ENCODE measurements around the gene VAV3.
"Not testable (repeated sequence)": the region's sequence is repeated elsewhere in the genome, so short reads cannot be mapped to it uniquely, and the experiment has no call there.

Gene VAV3, protein sequence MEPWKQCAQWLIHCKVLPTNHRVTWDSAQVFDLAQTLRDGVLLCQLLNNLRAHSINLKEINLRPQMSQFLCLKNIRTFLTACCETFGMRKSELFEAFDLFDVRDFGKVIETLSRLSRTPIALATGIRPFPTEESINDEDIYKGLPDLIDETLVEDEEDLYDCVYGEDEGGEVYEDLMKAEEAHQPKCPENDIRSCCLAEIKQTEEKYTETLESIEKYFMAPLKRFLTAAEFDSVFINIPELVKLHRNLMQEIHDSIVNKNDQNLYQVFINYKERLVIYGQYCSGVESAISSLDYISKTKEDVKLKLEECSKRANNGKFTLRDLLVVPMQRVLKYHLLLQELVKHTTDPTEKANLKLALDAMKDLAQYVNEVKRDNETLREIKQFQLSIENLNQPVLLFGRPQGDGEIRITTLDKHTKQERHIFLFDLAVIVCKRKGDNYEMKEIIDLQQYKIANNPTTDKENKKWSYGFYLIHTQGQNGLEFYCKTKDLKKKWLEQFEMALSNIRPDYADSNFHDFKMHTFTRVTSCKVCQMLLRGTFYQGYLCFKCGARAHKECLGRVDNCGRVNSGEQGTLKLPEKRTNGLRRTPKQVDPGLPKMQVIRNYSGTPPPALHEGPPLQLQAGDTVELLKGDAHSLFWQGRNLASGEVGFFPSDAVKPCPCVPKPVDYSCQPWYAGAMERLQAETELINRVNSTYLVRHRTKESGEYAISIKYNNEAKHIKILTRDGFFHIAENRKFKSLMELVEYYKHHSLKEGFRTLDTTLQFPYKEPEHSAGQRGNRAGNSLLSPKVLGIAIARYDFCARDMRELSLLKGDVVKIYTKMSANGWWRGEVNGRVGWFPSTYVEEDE

DNA sequence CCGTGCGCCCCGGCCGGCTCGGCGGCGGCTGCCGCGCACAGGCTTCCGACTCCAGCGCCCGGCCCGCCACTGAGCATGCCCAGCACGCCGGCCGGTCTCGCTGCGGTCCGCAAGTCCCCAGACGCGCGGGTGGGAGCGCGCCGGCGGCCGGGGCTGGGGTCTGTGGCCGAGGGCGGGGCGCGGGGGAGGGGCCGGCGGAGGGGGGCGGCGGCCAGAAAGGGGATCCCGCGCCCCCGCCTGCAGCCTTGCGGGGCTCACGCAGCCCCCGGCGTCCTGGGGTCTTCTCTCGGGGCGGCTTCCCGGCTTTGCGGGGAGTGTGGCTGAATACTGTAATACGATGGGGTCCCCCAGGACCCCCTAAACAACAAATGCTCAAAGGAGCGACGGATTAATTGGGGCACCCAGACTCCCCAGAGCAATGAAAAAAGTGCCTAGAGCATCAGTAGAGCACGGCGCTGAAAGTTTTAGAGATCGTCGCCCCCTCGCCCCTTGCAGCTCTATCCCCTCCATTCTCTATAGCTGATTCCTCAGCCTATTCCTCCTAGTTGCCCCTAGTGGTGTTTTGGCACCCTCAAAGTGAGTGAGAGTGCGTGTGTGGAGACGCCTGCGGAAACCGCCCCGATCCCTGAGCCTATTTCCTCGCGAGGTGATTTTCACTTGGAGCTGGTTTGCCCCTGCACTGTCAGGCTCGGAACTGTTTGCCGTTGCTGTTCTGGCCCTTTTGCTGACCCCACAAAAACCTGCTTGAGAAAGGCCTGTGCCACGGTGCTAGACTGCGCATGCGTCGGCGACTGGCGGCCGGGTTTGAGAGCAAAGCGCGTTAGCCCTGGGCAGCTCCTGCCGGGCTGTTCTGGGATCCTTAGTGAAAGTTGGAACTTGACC is at the start of gene VAV3:
Gene VAV3, minus strand, starts transcription at position 71 of the 882 bp plus-strand sequence. CDS start 311 bp downstream, outside the sequence.
- DNase-seq = peak; percentile 73 to 83

DNA sequence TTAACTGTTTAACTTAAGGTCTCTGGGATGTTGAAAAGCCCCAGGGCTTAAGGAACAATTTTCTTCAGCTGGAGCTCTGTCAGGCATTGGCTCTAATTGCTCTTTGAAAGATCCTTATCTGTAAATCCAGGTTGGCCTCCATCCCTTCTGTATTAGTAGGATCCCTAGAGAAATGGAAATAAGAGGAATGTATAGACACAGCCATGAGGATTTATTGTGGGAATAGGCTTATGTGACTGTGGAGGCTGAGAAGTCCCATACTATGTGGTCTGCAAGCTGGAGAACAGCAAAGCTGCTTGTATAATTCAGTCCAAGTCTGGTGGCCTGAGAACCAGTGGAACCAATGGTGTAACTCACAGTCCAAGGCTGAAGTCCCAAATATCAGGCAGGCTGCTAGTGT is 47.6 kb upstream of the VAV3 start:
- DNase-seq = no peak

DNA sequence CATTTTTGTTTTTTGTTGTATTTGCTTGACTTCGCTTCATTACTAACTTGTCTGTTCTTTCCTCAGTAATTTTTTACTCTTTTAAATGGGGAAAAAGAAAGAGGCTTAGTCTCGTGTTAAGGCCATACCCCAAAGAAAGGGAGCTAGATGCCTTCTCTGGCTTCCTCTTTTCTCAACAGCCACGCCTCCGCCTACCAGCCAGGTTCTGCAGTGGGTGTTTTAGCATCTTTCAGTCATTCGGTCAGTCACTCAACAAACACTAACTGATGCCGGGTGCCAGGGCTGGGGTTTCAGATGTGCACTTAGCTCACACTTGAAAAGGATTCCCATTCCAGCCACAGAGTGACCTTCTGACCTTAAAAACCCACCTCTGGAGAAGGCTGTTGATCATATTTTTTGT is 46.3 kb upstream of the VAV3 start:
- no peak for DNase-seq

DNA sequence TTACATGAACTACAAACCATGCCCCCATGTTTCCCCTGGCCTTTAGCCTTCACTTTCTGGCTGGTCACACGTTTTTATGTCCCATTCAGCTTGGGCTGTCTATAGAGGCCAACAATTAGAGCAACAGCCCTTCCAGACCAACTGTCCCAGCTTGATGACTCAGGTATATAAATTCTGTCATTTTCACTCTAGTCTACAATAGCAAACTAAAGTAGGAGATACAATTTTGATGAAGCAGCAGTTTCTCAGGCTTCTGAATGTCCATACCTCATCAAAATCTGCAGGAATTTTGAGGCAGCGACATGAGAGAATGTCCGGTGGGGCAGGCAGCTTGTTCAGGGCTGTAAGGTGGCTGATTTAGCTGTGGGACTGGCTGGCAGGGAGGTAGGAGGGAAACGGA is 45.6 kb upstream of the VAV3 start:
- DNase-seq = no peak

DNA sequence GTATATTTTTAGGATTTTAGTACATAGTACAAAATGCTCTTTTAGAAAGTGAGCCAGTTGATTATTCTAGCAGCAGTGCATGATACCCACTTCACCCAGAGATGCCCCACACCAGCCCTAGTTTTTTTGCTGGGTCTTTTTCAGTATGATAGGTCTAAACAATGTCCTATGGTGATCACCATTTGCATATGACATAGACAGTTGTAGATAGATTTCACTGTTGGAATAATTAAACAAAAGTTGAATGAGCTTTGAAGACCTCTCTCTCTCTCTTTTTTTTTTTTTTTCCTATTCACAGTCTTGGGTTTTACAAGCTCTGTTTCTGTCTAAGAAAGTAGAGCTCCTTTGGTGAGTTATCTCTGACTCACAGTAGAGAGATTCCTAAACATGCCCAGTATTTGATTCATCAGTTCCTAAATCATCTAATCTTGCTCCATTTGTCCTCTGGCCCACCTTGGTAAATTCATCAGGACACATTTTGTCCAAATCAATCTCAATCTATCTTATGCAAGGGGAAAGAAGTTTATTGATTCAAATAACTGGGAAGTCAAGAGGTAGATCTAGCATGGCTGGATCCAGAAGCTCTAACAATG is 44.7 kb upstream of the VAV3 start:
- DNase-seq = no peak

DNA sequence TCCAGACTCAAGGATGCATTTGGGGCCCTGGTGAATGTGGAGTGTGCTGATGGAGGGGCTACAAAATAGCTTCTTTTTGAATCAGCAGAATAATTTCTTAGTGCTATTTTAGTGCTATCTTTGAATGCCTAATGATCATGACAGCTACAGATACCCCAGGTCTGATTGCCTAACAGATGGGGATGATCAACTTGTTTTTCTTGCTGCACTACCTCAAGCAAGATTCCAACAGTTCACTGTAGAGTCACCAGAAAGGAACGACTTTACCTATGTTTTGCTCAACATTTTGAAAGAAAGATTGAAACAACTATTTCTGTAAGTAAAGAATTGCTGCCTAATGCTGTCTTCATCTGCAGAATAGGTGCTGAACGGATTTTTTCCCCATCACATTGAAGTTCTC is 42.6 kb upstream of the VAV3 start:
- DNase-seq = no peak

DNA sequence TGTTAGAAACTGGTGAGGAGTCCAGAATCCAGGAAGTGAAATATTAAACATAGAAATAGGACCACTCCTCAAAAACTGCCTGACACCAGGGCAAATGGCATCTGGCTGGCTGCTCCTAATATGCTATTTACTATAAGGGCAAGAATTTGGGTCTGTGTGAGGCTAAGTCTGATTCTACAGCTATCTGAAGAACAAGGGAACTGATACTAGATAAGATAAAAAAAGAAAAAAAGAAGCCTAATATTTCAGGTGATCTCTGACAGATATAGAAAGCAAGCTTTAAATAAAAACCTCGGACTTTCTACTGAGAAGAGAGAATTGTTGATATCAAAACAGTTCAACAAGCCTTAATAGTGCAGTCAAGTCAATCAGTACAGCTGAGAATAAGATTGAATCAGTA is 42.1 kb upstream of the VAV3 start:
- no peak for DNase-seq

DNA sequence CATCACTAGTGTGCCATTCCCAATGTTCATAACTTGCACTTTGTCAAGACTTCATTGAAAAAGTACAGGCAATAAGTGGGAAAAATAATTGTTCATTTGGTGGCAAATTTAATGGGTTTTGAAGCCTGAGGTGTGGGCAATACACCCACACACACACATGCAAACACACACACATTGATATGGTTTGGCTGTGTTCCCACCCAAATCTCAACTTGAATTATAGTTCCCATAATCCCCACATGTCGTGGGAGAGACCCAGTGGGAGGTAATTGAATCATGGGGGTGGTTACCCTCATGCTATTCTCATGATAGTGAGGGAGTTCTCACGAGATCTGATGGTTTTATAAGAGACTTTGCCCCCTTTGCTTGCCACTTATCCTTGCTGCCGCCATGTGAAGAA is 39.9 kb upstream of the VAV3 start:
- not testable (repeated sequence) for DNase-seq

DNA sequence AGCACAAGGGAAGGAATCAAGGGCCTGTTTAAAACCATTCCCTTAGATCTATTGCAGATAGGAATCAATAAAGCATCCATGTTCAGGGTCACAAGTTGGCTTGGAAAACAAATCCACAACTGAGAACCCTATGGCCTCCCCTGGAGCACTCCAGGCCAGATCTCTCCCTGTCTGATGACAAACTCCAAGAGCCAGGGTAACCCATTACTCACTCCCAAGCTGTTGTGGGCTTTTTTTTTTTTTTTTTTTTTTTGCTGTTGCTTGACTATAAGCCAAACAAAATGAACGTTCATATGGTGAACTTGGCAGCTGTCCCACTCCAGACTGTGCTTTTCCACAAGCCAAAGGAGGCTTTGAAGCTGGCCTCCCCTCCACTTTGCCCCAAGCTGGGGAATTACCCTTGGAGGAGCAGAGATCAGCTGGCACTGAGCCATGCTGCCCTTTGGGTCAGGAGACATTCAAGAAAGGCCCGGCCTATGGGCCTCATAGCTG is 35.7 kb upstream of the VAV3 start:
- no peak for DNase-seq

DNA sequence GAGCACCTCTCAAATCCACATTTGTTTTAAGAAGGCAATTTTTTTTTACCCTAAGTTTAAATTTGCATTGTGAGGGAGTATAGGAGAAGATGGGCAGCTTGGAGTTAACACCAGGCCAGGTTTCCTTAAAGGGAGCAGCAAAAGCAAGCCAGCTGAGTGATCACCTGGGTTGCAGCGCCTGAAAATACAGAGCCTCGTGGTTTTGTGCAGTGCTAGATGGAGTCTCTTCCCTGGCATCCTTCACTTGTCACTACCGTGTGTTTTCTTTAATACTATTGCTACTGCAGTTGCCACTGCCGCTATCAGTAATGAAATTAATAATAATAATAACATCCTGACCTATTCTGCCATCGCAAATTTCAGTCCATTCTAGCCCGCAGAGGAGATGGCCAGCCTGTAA is 35.2 kb upstream of the VAV3 start:
- DNase-seq = no peak

DNA sequence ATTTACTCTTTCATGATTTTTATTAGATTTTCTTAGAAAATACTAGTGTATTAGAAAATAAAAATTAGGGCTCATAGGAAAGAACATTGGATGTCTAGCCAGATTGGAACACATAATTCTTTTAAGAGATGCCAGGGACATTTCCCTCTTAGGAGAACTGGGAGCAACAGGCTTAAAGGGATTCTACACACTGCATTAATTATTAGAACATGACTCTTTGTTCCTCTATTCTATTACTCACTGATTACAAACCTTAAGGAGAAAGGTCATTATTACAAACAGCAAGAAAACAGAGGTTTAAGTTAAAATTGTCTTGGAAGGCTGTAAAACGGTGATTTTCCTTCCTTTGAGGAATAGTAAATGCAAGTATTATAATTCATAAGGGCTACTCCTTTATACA is 32.9 kb upstream of the VAV3 start:
- DNase-seq = no peak

DNA sequence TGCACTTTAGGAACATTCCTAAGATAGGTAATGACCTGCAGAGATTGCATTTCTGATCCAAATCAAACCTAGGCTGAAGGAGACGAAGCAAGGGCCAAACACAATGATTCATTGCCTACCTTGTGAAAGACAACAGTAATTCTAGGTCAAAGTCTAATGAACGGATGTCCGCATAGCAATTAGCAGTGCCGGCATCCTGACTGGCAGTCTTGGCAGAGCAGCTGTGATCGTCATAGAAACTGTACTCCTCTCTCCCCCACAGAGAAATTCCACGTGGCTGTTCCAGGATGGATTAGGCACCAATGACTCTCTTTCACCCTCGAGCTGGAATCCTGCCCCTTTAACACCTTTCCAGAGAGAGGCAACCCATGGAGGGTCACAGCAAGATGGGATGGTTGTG is 28.9 kb upstream of the VAV3 start:
- DNase-seq = no peak

DNA sequence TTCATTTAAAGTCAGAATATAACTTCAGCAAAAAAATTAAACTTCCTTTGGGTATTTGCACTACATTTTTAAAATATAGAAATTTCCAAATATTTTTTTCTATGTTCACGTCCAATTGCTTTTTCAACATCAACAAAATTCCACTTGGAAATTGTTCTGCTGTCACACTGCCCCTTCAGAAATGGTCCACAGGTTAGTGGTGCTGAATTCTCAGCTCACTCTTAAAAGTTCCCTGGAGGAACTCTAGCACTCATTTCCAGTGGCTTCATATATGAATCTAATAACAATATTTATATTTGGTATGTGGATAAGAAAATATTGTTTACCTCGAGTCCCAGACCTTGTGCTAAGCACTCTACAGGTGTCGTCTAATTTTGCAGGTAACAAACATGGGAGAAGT is 27.4 kb upstream of the VAV3 start:
- DNase-seq = no peak

DNA sequence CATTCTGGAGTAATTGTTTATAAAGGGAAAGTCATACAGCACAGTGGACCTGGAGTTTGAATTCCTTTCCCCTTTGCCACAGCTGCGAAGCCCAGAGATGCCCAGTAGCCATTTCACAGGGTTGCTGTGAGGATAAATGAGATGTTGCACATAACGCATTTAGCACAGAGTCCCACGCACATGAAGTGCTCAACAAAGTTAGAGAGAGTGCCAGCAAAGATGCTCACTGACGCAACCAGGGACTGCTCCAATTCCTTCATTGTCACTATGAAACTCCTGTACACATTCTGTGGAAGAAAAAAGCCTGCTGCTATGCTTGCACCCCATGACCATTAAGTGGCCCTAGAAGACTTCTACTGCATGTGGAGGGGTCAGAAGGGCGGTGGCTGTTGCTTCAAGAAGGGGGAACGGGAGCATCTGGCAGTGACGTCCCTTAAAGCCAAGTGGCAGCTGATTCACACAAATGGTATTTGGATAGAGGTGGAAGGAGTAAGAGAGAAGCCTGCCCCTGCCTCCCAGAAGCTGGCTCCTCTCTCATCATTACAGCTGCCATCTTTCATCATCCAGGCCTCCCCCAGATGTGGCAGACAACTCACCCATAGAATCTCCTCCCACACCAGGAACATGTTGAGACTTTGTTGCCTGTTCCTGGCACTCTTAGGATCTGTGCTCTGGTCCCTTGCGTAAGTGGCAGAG is 26.5 kb upstream of the VAV3 start:
- no peak for DNase-seq

DNA sequence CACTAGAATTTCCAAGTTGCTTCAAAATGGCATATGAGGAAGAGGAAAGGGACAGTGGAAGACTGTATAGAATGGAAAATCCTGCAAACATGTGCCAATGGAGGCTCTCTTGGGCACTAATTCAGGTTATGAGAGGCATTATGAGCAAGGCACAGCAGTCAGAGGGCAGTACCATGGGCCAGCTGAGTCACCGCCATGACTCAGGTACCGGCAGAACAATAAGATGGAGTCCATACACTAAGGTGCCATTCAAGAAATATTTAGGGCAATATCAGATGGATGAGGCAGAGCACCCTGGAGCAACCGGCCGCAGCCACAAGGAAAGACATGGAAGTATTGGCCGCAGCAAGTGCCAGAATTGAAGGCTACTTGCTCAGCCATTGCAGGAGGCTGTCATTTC is 25.6 kb upstream of the VAV3 start:
- no peak for DNase-seq

DNA sequence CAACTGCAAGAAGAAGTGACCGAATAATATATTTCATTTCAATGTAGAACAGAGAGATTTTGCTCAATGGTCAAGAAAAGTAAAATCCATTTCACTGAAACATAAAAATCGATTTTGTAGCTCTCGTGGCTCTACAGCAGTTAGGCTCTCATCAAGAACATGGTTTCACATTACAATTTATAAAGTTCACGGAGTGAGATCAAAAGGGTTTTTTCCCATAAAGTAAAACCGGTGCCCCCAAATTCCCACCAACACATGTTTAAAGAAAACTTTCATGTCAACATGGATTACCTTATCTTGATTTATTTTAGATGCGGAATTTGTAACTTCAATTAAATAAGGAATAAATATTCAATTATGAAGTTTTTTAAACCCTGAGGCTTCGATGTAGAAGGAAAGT is 16.3 kb upstream of the VAV3 start:
- no peak for DNase-seq

DNA sequence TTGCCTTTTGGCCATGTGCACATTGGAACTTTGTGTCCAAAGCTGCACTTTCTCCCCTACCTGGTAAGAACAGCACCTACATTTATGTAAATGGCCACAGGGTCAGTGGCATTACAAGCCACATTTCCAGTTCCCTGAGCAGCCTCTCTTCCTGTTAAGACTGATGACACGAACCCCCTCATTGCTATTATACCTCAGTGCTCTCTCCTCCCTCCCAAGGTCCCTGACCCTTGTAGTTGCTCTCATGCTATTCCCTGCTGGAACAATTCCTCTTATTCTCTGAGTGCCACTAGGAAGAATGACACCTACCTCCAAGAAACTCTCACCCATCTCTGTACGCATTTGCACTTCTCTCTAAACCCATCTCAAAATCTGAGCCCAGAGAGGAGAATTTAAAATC is 14.9 kb upstream of the VAV3 start:
- DNase-seq = no peak

DNA sequence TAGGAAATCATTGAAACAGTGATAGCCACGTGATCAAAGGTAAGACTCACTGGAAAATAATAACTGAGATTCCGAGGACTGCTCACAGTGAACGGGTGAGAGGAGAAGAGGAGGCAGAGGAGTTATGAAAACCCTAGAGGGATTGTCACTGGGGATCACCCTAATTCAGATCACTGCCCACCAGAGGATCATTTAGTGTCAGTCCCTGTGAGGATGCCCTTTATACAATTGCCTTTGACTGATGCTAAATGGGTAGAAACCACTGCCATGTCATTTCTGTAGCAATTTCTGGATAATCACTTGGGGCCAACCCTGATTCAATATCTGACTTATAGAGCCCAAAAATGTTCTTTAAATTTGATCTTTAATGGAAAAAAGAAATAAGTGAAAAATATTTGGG is 14.1 kb upstream of the VAV3 start:
- no peak for DNase-seq

DNA sequence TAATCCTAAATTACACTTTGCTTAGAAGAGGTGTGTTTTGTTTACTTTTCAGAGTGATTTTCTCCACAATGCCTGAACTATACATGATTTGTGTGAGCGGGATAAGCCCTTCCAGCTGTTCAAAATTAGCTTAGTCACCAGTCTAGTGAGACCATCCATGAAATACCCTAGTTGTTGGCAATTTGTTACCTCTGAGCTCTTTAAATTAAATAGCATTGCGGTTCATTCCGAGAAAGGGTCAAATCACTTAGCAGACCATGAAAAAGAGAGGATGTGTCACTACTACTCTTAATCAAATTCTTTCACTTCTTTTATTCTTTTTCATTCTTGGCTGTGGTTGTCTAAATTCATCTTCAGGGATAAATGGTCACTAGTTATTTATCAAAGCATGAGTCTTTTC is 11.9 kb upstream of the VAV3 start:
- DNase-seq = no peak

DNA sequence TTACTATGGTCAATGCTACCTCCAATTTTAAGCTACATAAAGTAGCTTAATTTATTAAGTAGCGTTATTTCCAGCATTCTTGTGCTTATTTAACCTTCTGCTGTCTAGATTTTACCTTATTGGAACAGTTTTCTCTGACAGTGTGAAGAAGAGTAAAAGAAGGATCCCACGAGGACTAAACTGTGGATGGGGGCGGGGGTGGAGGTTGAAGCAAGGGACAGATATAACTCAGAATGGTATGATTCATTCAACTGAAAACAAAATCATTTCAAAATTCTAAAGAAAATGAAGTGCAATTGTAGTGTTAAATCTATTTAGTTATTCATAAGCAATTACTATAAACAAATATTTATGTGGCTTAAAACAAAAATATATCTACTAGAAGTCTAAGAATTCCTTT is 11.5 kb upstream of the VAV3 start:
- DNase-seq = no peak

DNA sequence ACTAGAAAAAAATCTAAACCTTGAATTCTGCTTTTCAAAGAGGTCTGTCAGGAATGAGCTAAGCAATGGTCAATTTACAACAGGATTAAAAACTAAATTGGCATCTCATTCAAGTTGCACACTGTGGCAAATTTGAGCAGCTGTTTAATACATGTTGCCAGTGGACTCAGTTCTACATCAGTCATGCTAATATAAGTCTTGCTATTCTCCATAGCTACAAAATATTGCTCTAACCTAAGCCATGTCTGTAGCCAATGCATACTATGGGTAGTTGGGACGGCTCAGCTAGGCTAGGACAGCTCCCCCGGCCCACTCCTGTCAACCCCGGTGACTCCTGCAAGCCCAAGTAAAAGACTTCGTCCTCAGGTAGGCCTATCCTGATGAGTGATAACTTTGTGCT is 10.9 kb upstream of the VAV3 start:
- DNase-seq = no peak

DNA sequence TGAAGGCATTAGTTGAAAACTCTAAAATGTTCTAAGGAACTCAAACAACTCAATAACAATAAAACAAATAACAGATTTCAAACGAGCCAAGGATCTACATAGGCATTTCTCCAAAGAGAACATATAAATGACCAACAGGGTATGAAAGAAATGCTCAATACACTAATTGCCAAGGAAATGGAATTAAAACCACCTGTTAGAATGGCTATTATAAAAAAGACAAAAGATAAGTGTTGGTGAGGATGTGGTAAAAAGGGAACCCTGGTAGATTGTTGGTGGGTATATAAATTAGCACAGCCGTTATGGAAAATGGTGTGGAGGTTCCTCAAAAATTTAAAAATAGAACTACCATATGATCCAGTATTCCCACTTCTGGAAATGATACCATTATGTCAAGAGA is 9.1 kb upstream of the VAV3 start:
- no peak for DNase-seq
